NB4 (cell line): Measurements from ENCODE around the gene P2RY2.

Experiments
- MYC ChIP-seq: IDR thresholded peaks from 2 replicates; pipeline ENCODE4 v1.6.1; 2011; ENCODE audit warnings: low read depth, low read length
- POLR2A ChIP-seq: IDR thresholded peaks from 2 replicates; pipeline ENCODE4 v1.6.1; 2011; ENCODE audit warnings: mild to moderate bottlenecking; ENCODE audit not compliant: insufficient read length; ENCODE audit errors: extremely low read depth
- TF ChIP-seq, protein P1 (sequence below): IDR thresholded peaks from one replicate; pipeline ENCODE4 v1.5.1; 2012; ENCODE audit warnings: low read depth, low read length
- TF ChIP-seq, protein P2 (sequence below): IDR thresholded peaks from 2 replicates; pipeline ENCODE4 v1.6.1; 2011; ENCODE audit warnings: low read depth, low read length

DNA sequence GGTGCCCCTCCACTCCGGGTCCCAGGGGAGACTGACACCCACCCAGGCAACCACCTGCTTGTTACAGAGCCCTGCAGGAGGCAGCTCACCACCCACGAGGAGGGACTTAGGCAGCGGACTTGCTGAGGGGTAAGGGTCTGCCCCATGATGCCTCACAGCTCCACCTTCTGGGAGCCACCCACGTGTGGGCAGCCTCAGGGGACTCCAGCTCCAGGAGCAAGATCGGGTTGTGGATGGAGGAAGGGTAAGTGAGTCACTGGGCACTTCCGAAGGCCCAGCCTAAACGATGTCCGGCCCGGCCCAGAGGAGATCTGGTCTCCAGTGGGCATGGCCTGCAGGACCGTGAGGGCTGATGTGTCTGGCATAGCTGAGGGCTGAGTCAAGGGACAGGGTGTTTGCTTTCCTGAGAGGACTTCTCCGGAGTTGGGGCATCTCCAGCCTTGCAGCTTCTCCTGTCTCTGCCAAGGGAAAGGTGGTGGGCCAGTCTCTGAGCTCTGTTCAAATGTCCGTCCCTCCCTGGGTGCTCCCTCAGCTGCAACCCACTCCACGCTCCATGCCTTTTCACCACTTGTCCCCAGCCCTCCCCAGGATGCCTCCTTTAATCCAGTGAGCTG is 32.3 kb upstream of the P2RY2 start:
- TF ChIP-seq, protein P1, sequence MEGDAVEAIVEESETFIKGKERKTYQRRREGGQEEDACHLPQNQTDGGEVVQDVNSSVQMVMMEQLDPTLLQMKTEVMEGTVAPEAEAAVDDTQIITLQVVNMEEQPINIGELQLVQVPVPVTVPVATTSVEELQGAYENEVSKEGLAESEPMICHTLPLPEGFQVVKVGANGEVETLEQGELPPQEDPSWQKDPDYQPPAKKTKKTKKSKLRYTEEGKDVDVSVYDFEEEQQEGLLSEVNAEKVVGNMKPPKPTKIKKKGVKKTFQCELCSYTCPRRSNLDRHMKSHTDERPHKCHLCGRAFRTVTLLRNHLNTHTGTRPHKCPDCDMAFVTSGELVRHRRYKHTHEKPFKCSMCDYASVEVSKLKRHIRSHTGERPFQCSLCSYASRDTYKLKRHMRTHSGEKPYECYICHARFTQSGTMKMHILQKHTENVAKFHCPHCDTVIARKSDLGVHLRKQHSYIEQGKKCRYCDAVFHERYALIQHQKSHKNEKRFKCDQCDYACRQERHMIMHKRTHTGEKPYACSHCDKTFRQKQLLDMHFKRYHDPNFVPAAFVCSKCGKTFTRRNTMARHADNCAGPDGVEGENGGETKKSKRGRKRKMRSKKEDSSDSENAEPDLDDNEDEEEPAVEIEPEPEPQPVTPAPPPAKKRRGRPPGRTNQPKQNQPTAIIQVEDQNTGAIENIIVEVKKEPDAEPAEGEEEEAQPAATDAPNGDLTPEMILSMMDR = no peak
- TF ChIP-seq, protein P2, sequence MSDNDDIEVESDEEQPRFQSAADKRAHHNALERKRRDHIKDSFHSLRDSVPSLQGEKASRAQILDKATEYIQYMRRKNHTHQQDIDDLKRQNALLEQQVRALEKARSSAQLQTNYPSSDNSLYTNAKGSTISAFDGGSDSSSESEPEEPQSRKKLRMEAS = peak; percentile 89
- TF ChIP-seq POLR2A = peak; percentile 32
- TF ChIP-seq MYC = peak; percentile 84
